Measurements from ENCODE around the gene CEL. TPM values are rescaled to one million over a fixed set of nuclear protein-coding genes. Genes with fewer than 3 reads are reported as not detected.
"Not testable (repeated sequence)": the region's sequence is repeated elsewhere in the genome, so short reads cannot be mapped to it uniquely, and the experiment has no call there.

The CEL gene
- total RNA-seq, 2 donors from 2014 or later, result 0.42 TPM; not detected in 1

- not testable (repeated sequence) for DNase-seq; H3K4me1 Mint-ChIP-seq; H3K4me3 Mint-ChIP-seq; H3K27ac Mint-ChIP-seq; H3K9me3 ChIP-seq (ENCODE audit: control insufficient read depth, low read length, poor library complexity, severe bottlenecking); ATAC-seq; H3K36me3 Mint-ChIP-seq (ENCODE audit: low read depth); H3K27me3 Mint-ChIP-seq
Measured at GRCh38 chr9:133086212-133086860, 24.6 kb downstream of the CEL start.

- ATAC-seq, result no peak
- H3K4me3 Mint-ChIP-seq, result no peak overlapping the region
- no peaks in the 10 kb centered on the region for H3K27me3 Mint-ChIP-seq
- no peaks in the 10 kb centered on the region for H3K36me3 Mint-ChIP-seq (ENCODE audit: low read depth)
- no peak for DNase-seq
- H3K27ac Mint-ChIP-seq, result no peak overlapping the region
- no peaks in the 10 kb centered on the region for H3K9me3 ChIP-seq (ENCODE audit: control insufficient read depth, low read length, poor library complexity, severe bottlenecking)
- H3K4me1 Mint-ChIP-seq, result peaks cover 2% of the 10 kb centered on the region
Measured at GRCh38 chr9:133086894-133087293, 25.1 kb downstream of the CEL start.

GRCh38 chr9:133087429-133088145 lies 25.8 kb downstream of the CEL start:
- ATAC-seq (no peak), DNase-seq (no peak)
- Mint-ChIP-seq H3K36me3 (ENCODE audit: low read depth) (no peaks in the 10 kb centered on the region), H3K4me1 (peaks cover 2% of the 10 kb centered on the region), H3K27me3 (no peaks in the 10 kb centered on the region), H3K27ac (no peak overlapping the region), H3K4me3 (no peak overlapping the region)
- no peaks in the 10 kb centered on the region for H3K9me3 ChIP-seq (ENCODE audit: control insufficient read depth, low read length, poor library complexity, severe bottlenecking)

- no peak for DNase-seq
- Mint-ChIP-seq H3K27me3 (no peaks in the 10 kb centered on the region), H3K27ac (no peak overlapping the region), H3K36me3 (ENCODE audit: low read depth) (no peaks in the 10 kb centered on the region), H3K4me1 (peaks cover 2% of the 10 kb centered on the region), H3K4me3 (no peak overlapping the region)
- H3K9me3 ChIP-seq (ENCODE audit: control insufficient read depth, low read length, poor library complexity, severe bottlenecking), result no peaks in the 10 kb centered on the region
- no peak for ATAC-seq
Measured at GRCh38 chr9:133088146-133088750, 26.5 kb downstream of the CEL start.

- H3K9me3 ChIP-seq (ENCODE audit: control insufficient read depth, low read length, poor library complexity, severe bottlenecking), result no peaks in the 10 kb centered on the region
- no peak for ATAC-seq
- no peak overlapping the region for H3K4me3 Mint-ChIP-seq
- no peaks in the 10 kb centered on the region for H3K36me3 Mint-ChIP-seq (ENCODE audit: low read depth)
- no peaks in the 10 kb centered on the region for H3K27me3 Mint-ChIP-seq
- H3K4me1 Mint-ChIP-seq, result peaks cover 2% of the 10 kb centered on the region
- no peak overlapping the region for H3K27ac Mint-ChIP-seq
- no peak for DNase-seq
Measured at GRCh38 chr9:133088756-133089155, 27.0 kb downstream of the CEL start.

GRCh38 chr9:133089271-133089671 lies 27.5 kb downstream of the CEL start:
- H3K36me3 Mint-ChIP-seq (ENCODE audit: low read depth), result no peaks in the 10 kb centered on the region
- ATAC-seq (peak; percentile 23), DNase-seq (no peak)
- no peak overlapping the region for H3K4me3 Mint-ChIP-seq
- no peaks in the 10 kb centered on the region for H3K9me3 ChIP-seq (ENCODE audit: control insufficient read depth, low read length, poor library complexity, severe bottlenecking)
- H3K27ac Mint-ChIP-seq, result no peak overlapping the region
- H3K27me3 Mint-ChIP-seq, result no peaks in the 10 kb centered on the region
- peaks cover 2% of the 10 kb centered on the region for H3K4me1 Mint-ChIP-seq

- DNase-seq (no peak), ATAC-seq (no peak)
- Mint-ChIP-seq H3K4me1 (peaks cover 2% of the 10 kb centered on the region), H3K4me3 (no peak overlapping the region), H3K36me3 (ENCODE audit: low read depth) (no peaks in the 10 kb centered on the region), H3K27me3 (no peaks in the 10 kb centered on the region), H3K27ac (peak overlapping the region; percentile 66)
- no peaks in the 10 kb centered on the region for H3K9me3 ChIP-seq (ENCODE audit: control insufficient read depth, low read length, poor library complexity, severe bottlenecking)
Measured at GRCh38 chr9:133090187-133090586, 28.4 kb downstream of the CEL start.

GRCh38 chr9:133090752-133091385 lies 29.1 kb downstream of the CEL start:
- no peak for DNase-seq
- Mint-ChIP-seq H3K36me3 (ENCODE audit: low read depth) (no peaks in the 10 kb centered on the region), H3K27me3 (no peaks in the 10 kb centered on the region), H3K4me1 (peaks cover 2% of the 10 kb centered on the region), H3K27ac (peak overlapping the region; percentile 66), H3K4me3 (peak overlapping the region; percentile 25)
- H3K9me3 ChIP-seq (ENCODE audit: control insufficient read depth, low read length, poor library complexity, severe bottlenecking), result peaks cover 2% of the 10 kb centered on the region
- peak; percentile 8 for ATAC-seq

GRCh38 chr9:133094351-133094750 lies 32.6 kb downstream of the CEL start:
- not testable (repeated sequence) for ATAC-seq; H3K27ac Mint-ChIP-seq; H3K4me3 Mint-ChIP-seq; H3K9me3 ChIP-seq (ENCODE audit: control insufficient read depth, low read length, poor library complexity, severe bottlenecking); H3K4me1 Mint-ChIP-seq; H3K27me3 Mint-ChIP-seq; DNase-seq; H3K36me3 Mint-ChIP-seq (ENCODE audit: low read depth)

- Mint-ChIP-seq H3K36me3 (ENCODE audit: low read depth) (peaks cover 8% of the 10 kb centered on the region), H3K27ac (peak overlapping the region; percentile 17), H3K27me3 (no peaks in the 10 kb centered on the region), H3K4me3 (no peak overlapping the region), H3K4me1 (no peaks in the 10 kb centered on the region)
- ATAC-seq (no peak), DNase-seq (no peak)
- H3K9me3 ChIP-seq (ENCODE audit: control insufficient read depth, low read length, poor library complexity, severe bottlenecking), result peaks cover 5% of the 10 kb centered on the region
Measured at GRCh38 chr9:133094842-133095393, 33.1 kb downstream of the CEL start.

- peaks cover 4% of the 10 kb centered on the region for H3K4me1 Mint-ChIP-seq
- H3K27me3 Mint-ChIP-seq, result no peaks in the 10 kb centered on the region
- ATAC-seq (no peak), DNase-seq (no peak)
- H3K4me3 Mint-ChIP-seq, result peak overlapping the region; percentile 51
- peaks cover 5% of the 10 kb centered on the region for H3K9me3 ChIP-seq (ENCODE audit: control insufficient read depth, low read length, poor library complexity, severe bottlenecking)
- H3K36me3 Mint-ChIP-seq (ENCODE audit: low read depth), result peaks cover 16% of the 10 kb centered on the region
- H3K27ac Mint-ChIP-seq, result peak overlapping the region; percentile 63
Measured at GRCh38 chr9:133098104-133098754, 36.4 kb downstream of the CEL start.

GRCh38 chr9:133098871-133099270 lies 37.1 kb downstream of the CEL start:
- H3K9me3 ChIP-seq (ENCODE audit: control insufficient read depth, low read length, poor library complexity, severe bottlenecking), result peaks cover 5% of the 10 kb centered on the region
- Mint-ChIP-seq H3K27ac (peak overlapping the region; percentile 63), H3K4me3 (no peak overlapping the region), H3K36me3 (ENCODE audit: low read depth) (peaks cover 16% of the 10 kb centered on the region), H3K4me1 (peaks cover 5% of the 10 kb centered on the region), H3K27me3 (no peaks in the 10 kb centered on the region)
- ATAC-seq (no peak), DNase-seq (no peak)
